ENCODE data around the gene MORF4L1. TPM values are rescaled to one million over a fixed set of nuclear protein-coding genes. Genes with fewer than 3 reads are reported as not detected.

MORF4L1 gene
- total RNA-seq, 1 experiment from 2014 or later, result 503 TPM

DNA sequence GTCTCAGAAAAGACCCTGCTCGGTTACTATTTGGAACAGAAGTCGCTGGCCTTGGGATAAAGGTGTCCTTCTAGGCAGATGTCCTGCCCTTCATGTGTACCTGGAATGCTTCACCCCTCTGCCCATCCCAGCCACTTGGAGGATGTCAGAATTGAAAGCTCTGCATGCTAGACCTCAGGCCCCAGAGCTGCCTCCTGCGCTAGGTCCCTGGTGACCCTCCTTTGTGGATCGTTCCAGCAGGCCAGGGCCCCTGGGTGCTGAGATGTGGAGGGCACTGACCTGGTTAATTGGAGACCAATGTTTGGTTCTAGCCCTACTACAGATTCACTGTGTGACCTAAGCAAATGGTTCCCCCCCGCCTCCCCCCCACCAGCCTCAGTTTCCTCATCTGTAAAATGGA lies 74.8 kb downstream of the MORF4L1 start:
- no peak for DNase-seq (ENCODE audit: low spot score)
- Mint-ChIP-seq H3K4me3 (no peak overlapping the region), H3K27me3 (ENCODE audit: low read depth) (peaks cover 46% of the 10 kb centered on the region), H3K27ac (no peak overlapping the region), H3K36me3 (no peaks in the 10 kb centered on the region), H3K4me1 (peaks cover 23% of the 10 kb centered on the region), H3K9me3 (no peaks in the 10 kb centered on the region)
- no peak for ATAC-seq
- ChIA-PET POLR2A (no interaction called here), CTCF (interaction anchor here (0.9 to 1.7 kb wide), 5 partner anchors 32 to 237 kb away, joined by 3 to 6 read pairs (median 4); no protein-coding TSS in a partner anchor)
- TF ChIP-seq, protein P1, sequence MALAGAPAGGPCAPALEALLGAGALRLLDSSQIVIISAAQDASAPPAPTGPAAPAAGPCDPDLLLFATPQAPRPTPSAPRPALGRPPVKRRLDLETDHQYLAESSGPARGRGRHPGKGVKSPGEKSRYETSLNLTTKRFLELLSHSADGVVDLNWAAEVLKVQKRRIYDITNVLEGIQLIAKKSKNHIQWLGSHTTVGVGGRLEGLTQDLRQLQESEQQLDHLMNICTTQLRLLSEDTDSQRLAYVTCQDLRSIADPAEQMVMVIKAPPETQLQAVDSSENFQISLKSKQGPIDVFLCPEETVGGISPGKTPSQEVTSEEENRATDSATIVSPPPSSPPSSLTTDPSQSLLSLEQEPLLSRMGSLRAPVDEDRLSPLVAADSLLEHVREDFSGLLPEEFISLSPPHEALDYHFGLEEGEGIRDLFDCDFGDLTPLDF (CRISPR knock-in tag; IDR thresholded peaks at IDR 0.05), result no peak
- no peak for TF ChIP-seq GABPB1 (CRISPR knock-in tag; IDR thresholded peaks at IDR 0.05)
- TF ChIP-seq ZNF423 (CRISPR knock-in tag; IDR thresholded peaks at IDR 0.05), result no peak
- no peak for TF ChIP-seq SMAD3 (CRISPR knock-in tag; IDR thresholded peaks at IDR 0.05; ENCODE audit: borderline replicate concordance)
- TF ChIP-seq NR1H2 (CRISPR knock-in tag; IDR thresholded peaks at IDR 0.05), result no peak
- TF ChIP-seq, protein P2, sequence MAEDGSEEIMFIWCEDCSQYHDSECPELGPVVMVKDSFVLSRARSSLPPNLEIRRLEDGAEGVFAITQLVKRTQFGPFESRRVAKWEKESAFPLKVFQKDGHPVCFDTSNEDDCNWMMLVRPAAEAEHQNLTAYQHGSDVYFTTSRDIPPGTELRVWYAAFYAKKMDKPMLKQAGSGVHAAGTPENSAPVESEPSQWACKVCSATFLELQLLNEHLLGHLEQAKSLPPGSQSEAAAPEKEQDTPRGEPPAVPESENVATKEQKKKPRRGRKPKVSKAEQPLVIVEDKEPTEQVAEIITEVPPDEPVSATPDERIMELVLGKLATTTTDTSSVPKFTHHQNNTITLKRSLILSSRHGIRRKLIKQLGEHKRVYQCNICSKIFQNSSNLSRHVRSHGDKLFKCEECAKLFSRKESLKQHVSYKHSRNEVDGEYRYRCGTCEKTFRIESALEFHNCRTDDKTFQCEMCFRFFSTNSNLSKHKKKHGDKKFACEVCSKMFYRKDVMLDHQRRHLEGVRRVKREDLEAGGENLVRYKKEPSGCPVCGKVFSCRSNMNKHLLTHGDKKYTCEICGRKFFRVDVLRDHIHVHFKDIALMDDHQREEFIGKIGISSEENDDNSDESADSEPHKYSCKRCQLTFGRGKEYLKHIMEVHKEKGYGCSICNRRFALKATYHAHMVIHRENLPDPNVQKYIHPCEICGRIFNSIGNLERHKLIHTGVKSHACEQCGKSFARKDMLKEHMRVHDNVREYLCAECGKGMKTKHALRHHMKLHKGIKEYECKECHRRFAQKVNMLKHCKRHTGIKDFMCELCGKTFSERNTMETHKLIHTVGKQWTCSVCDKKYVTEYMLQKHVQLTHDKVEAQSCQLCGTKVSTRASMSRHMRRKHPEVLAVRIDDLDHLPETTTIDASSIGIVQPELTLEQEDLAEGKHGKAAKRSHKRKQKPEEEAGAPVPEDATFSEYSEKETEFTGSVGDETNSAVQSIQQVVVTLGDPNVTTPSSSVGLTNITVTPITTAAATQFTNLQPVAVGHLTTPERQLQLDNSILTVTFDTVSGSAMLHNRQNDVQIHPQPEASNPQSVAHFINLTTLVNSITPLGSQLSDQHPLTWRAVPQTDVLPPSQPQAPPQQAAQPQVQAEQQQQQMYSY (CRISPR knock-in tag; IDR thresholded peaks at IDR 0.05), result no peak
- no peak for TF ChIP-seq NR3C1 (CRISPR knock-in tag; conservative IDR thresholded peaks at IDR 0.05; ENCODE audit: low read depth)
- TF ChIP-seq CBFB (CRISPR knock-in tag; IDR thresholded peaks at IDR 0.05; ENCODE audit: low read depth), result no peak
- no peak for TF ChIP-seq FOXP1 (CRISPR knock-in tag; IDR thresholded peaks at IDR 0.05; ENCODE audit: borderline replicate concordance)
- no peak for TF ChIP-seq CREB1 (CRISPR knock-in tag; IDR thresholded peaks at IDR 0.05)
- TF ChIP-seq, protein P3, sequence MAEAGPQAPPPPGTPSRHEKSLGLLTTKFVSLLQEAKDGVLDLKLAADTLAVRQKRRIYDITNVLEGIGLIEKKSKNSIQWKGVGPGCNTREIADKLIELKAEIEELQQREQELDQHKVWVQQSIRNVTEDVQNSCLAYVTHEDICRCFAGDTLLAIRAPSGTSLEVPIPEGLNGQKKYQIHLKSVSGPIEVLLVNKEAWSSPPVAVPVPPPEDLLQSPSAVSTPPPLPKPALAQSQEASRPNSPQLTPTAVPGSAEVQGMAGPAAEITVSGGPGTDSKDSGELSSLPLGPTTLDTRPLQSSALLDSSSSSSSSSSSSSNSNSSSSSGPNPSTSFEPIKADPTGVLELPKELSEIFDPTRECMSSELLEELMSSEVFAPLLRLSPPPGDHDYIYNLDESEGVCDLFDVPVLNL (CRISPR knock-in tag; IDR thresholded peaks at IDR 0.05; ENCODE audit: borderline replicate concordance, low read depth), result no peak
- TF ChIP-seq, protein P4, sequence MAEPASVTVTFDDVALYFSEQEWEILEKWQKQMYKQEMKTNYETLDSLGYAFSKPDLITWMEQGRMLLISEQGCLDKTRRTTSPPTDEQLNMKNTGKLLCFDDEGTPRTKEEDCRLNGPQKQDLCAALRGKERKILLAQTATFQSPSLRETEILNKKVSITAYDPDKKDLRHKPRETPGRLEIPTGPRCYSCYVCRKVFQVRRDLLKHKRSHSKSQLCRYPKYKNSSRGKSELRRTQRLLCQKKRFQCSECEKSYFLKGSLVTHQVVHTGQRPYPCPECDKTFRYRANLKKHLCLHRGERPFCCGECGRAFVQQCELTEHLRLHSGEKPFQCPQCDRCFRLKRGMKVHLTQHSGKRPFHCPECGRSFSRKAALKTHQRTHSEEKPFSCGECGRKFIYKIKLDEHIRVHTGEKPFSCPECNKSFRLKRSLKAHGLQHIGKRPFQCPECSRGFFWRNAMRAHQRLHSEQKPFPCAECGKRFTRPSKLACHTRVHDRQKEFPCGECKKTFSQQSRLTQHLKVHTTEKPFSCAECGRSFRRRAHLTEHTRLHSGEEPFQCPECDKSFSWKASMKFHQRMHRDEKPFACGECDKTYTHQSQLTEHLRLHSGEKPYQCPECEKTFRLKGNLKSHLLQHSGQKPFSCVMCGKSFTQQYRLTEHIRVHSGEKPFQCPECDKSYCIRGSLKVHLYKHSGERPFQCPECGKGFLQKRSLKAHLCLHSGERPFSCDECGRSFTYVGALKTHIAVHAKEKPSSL (CRISPR knock-in tag; conservative IDR thresholded peaks at IDR 0.05), result no peak
- TF ChIP-seq, protein P5, sequence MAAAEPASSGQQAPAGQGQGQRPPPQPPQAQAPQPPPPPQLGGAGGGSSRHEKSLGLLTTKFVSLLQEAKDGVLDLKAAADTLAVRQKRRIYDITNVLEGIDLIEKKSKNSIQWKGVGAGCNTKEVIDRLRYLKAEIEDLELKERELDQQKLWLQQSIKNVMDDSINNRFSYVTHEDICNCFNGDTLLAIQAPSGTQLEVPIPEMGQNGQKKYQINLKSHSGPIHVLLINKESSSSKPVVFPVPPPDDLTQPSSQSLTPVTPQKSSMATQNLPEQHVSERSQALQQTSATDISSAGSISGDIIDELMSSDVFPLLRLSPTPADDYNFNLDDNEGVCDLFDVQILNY (CRISPR knock-in tag; IDR thresholded peaks at IDR 0.05), result no peak
- TF ChIP-seq, protein P6, sequence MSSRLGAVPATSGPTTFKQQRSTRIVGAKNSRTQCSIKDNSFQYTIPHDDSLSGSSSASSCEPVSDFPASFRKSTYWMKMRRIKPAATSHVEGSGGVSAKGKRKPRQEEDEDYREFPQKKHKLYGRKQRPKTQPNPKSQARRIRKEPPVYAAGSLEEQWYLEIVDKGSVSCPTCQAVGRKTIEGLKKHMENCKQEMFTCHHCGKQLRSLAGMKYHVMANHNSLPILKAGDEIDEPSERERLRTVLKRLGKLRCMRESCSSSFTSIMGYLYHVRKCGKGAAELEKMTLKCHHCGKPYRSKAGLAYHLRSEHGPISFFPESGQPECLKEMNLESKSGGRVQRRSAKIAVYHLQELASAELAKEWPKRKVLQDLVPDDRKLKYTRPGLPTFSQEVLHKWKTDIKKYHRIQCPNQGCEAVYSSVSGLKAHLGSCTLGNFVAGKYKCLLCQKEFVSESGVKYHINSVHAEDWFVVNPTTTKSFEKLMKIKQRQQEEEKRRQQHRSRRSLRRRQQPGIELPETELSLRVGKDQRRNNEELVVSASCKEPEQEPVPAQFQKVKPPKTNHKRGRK (CRISPR knock-in tag; IDR thresholded peaks at IDR 0.05; ENCODE audit: borderline replicate concordance), result no peak

Other genes with a start within 250 kb of the MORF4L1 start
- gene CHRNB4, start 231.7 kb upstream of the MORF4L1 start, total RNA-seq (2021), result 3.7 to 10.1 TPM (median 4.0 TPM) in 3 replicates
- gene ADAMTS7, start 61.4 kb upstream of the MORF4L1 start, total RNA-seq (2021), result 66.5 to 70.3 TPM (median 67.1 TPM) in 3 replicates
- gene CTSH, start 72.2 kb downstream of the MORF4L1 start, total RNA-seq (2021), result 20.4 to 31.8 TPM (median 31.1 TPM) in 3 replicates
- 0.85 to 0.99 TPM (median 0.89 TPM) in 3 replicates for gene RASGRF1, start 217.9 kb downstream of the MORF4L1 start, total RNA-seq (2021)